ENCODE results near the gene POTEF. TPM values are rescaled to one million over a fixed set of nuclear protein-coding genes. Genes with fewer than 3 reads are reported as not detected.
"Not testable (repeated sequence)": the region's sequence is repeated elsewhere in the genome, so short reads cannot be mapped to it uniquely, and the experiment has no call there.

POTEF gene
- not detected for total RNA-seq

GRCh38 chr2:130129120-130129829 lies at the start of gene POTEF:
TSS of gene POTEF (minus strand) at chr2:130129222. CDS start at chr2:130120515, 8,707 bp downstream.
- WGBS, 2 donors (ENCODE audit: low coverage in 1 of 2), result 89% methylated on average over 18 of the region's 29 CpGs; no CpG with 5 or more reads in 1 of the 2 donors
- DNase-seq; H3K27me3 ChIP-seq; H3K27ac ChIP-seq; intact Hi-C loops (cut with DNase I; ENCODE audit: low total_unique reads); H3K9me3 ChIP-seq; H3K4me3 ChIP-seq; H3K36me3 ChIP-seq; H3K4me1 ChIP-seq; in situ Hi-C loops (cut with MboI; ENCODE audit: low pct_ligation_motif_present in 1 of 4, low pct_unique_long_range_greater_than_20kb in 1 of 4, low sequenced_read_pairs in 3 of 4): not testable (repeated sequence)

DNA sequence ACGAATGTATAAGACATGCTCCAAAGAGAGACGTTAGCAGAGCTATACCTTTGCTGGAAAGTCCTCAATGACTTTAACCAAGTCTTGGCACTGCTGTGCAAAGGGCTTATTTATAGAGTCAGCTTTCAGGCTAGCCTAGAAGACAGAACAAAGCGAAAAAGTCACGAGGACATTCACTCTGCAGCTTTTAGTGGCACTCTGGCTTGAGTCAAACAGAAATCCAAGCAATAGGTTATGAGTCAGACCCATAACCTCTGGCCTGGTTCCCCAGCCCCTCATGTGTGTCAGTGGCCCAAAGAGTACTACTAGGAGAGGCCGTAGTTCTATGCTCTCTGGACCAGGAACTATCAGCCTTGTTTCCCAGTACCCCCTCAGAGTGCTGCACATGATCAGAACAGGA lies 45.8 kb upstream of the POTEF start:
- H3K36me3 ChIP-seq; DNase-seq; H3K9me3 ChIP-seq; intact Hi-C loops (cut with DNase I; ENCODE audit: low total_unique reads); H3K27ac ChIP-seq; H3K27me3 ChIP-seq; H3K4me1 ChIP-seq; H3K4me3 ChIP-seq: not testable (repeated sequence)
- whole genome bisulfite sequencing, 2 donors (ENCODE audit: low coverage in 1 of 2), result 60 to 81% methylated on average over 2 to 5 of the region's 5 CpGs
- in situ Hi-C loops (cut with MboI; ENCODE audit: low pct_ligation_motif_present in 1 of 4, low pct_unique_long_range_greater_than_20kb in 1 of 4, low sequenced_read_pairs in 3 of 4), result loop anchor here in 3 of 4 donors (10.0 to 25.0 kb wide), 2 partner anchors 160 to 162 kb away; partner anchors contain the start of gene IMP4 (in 2 of the 3)

DNA sequence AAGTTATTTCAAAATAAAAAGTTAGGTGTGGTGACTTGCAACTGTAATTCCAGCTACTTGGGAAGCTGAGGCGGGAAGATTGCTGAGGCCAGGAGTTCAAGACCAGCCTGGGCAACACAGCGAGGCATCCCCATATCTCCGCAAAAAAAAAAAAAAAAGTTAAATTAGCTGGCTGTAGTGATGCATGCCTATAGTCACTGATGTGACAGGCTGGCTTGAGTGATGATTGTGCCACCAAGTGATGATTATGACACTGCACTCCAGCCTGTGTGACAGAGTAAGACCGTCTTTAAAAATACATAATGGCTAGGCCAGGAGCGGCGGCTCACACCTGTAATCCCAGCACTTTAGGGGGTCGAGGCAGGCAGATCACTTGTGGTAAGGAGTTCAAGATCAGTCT lies 40.9 kb upstream of the POTEF start:
- H3K9me3 ChIP-seq, result no peaks in the 10 kb centered on the region
- DNase-seq, result no peak
- TF ChIP-seq CTCF (IDR thresholded peaks at IDR 0.05) (no peak), EP300 (IDR thresholded peaks at IDR 0.05; ENCODE audit: low read depth) (no peak)
- H3K27me3 ChIP-seq, result no peaks in the 10 kb centered on the region
- peaks cover 0 to 36% (median 15%) of the 10 kb centered on the region in 4 donors for H3K36me3 ChIP-seq
- H3K4me1 ChIP-seq, result no peaks in the 10 kb centered on the region
- intact Hi-C loops (cut with DNase I; ENCODE audit: low total_unique reads), result no loop called here
- H3K4me3 ChIP-seq, result no peak overlapping the region
- in situ Hi-C loops (cut with MboI; ENCODE audit: low pct_ligation_motif_present in 1 of 4, low pct_unique_long_range_greater_than_20kb in 1 of 4, low sequenced_read_pairs in 3 of 4), result loop anchor here in 3 of 4 donors (10.0 to 25.0 kb wide), 2 partner anchors 165 to 167 kb away; partner anchors contain the start of gene IMP4 (in 2 of the 3)
- no peak overlapping the region for H3K27ac ChIP-seq
- WGBS, 2 donors (ENCODE audit: low coverage in 1 of 2), result 97 to 100% methylated on average over 3 to 7 of the region's 7 CpGs

DNA sequence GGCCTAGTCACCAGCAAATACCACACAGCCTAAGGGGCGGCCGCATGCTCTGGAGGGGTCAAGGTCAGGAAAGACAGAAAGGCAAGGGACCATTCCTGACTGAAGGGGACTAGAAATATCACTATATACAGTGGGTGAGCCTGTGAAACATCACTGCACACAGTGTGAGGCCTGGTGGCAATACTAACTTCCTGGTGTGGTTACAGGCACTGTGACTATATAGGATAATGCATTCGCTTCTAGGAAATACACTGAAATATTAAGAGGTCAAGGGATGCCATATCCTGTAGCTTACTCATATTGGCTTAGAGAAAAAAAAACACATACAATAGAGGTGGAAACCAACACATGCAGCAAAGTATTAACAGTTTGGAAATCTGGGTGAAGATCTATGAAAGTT lies 40.1 kb upstream of the POTEF start:
- in situ Hi-C loops (cut with MboI; ENCODE audit: low pct_ligation_motif_present in 1 of 4, low pct_unique_long_range_greater_than_20kb in 1 of 4, low sequenced_read_pairs in 3 of 4), result loop anchor here in 2 of 4 donors (25.0 kb wide), 1 partner anchor 168 kb away; the partner anchor contains the start of gene IMP4 (in 2 of the 2)

DNA sequence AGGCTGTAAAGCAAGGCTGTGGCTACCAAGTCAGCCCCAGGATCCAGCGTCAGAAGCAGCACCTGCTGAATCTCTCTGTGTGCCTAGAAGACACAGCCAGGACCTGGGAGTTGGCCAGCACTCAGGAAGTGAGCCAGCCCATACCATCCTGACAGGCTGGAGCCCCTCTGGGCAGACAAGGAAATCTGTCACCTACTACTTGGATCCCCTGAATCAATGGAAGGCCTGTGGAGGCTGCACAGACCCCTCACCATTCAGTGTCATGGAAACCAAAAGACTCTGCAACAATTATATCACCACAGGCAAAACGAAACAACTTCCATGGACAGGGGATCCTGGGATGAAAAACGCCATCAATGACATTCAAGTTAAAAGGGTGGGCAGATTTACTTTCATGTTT lies 37.6 kb upstream of the POTEF start:
- WGBS, 2 donors (ENCODE audit: low coverage in 1 of 2), result 75 to 92% methylated on average over 2 to 3 of the region's 3 CpGs
- intact Hi-C loops (cut with DNase I; ENCODE audit: low total_unique reads), result not testable (repeated sequence)
- in situ Hi-C loops (cut with MboI; ENCODE audit: low pct_ligation_motif_present in 1 of 4, low pct_unique_long_range_greater_than_20kb in 1 of 4, low sequenced_read_pairs in 3 of 4), result loop anchor here in 2 of 4 donors (25.0 kb wide), 1 partner anchor 171 kb away; the partner anchor contains the start of gene IMP4 (in 2 of the 2)

More for the DNA sequence above, 40.1 kb upstream of the POTEF start:
- intact Hi-C loops (cut with DNase I; ENCODE audit: low total_unique reads); H3K4me3 ChIP-seq; DNase-seq; H3K27ac ChIP-seq; H3K4me1 ChIP-seq; H3K27me3 ChIP-seq; H3K9me3 ChIP-seq: not testable (repeated sequence)
- WGBS, 2 donors (ENCODE audit: low coverage in 1 of 2), result 75 to 88% methylated on average over 1 to 3 of the region's 3 CpGs
- H3K36me3 ChIP-seq, result peaks cover 0 to 40% (median 19%) of the 10 kb centered on the region in 4 donors

GRCh38 chr2:130165293-130166016 lies 36.4 kb upstream of the POTEF start:
- TF ChIP-seq EP300 (IDR thresholded peaks at IDR 0.05; ENCODE audit: low read depth), result no peak
- TF ChIP-seq POLR2A (IDR thresholded peaks at IDR 0.05), result no peak
- TF ChIP-seq POLR2AphosphoS5 (IDR thresholded peaks at IDR 0.05), result no peak
- no peak for TF ChIP-seq CTCF (IDR thresholded peaks at IDR 0.05)
- in situ Hi-C loops (cut with MboI; ENCODE audit: low pct_ligation_motif_present in 1 of 4, low pct_unique_long_range_greater_than_20kb in 1 of 4, low sequenced_read_pairs in 3 of 4) (loop anchor here in 2 of 4 donors (25.0 kb wide), 1 partner anchor 172 kb away; the partner anchor contains the start of gene IMP4 (in 2 of the 2)), intact Hi-C loops (cut with DNase I; ENCODE audit: low total_unique reads) (no loop called here)
- no peak overlapping the region for H3K4me3 ChIP-seq
- DNase-seq, result no peak
- no peaks in the 10 kb centered on the region for H3K9me3 ChIP-seq
- 94 to 95% methylated on average over 6 to 8 of the region's 8 CpGs for WGBS, 2 donors (ENCODE audit: low coverage in 1 of 2)
- no peak overlapping the region for H3K27ac ChIP-seq
- no peaks in the 10 kb centered on the region for H3K27me3 ChIP-seq
- H3K4me1 ChIP-seq, result no peaks in the 10 kb centered on the region
- peaks cover 0 to 49% (median 23%) of the 10 kb centered on the region in 4 donors for H3K36me3 ChIP-seq

More for the DNA sequence above, 37.6 kb upstream of the POTEF start:
- not testable (repeated sequence) for H3K27me3 ChIP-seq, DNase-seq, H3K4me1 ChIP-seq, H3K4me3 ChIP-seq, H3K27ac ChIP-seq, H3K9me3 ChIP-seq
- peaks cover 0 to 50% (median 23%) of the 10 kb centered on the region in 4 donors for H3K36me3 ChIP-seq

All from transverse colon (tissue), 4 donors.